ENCODE data around the gene WDR31.

DNA sequence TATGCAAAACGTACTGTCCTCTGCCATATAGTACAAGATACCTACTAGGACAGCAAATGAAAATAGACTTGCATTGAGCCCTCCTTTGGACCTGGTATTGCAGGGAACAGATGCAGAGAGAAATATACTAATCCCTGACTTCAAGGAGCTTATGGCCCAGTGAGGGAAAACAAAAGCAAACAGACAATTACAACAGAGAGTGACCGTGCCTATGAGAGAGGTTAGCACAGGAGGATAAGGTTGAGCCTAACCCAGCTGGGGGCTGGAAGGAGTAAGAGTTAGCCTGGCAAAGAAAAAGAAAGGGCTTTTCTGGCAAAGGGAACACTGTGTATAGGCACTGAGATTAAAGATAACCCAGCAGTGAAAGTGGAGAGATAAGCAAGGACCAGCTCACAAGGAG lies 70.2 kb downstream of the WDR31 start:
- no peak for TF ChIP-seq ZNF223 (tag by site-specific recombination; IDR thresholded peaks at IDR 0.05)
- no peak for TF ChIP-seq ZNF501 (tag by site-specific recombination; IDR thresholded peaks at IDR 0.05)
- TF ChIP-seq, protein P1, sequence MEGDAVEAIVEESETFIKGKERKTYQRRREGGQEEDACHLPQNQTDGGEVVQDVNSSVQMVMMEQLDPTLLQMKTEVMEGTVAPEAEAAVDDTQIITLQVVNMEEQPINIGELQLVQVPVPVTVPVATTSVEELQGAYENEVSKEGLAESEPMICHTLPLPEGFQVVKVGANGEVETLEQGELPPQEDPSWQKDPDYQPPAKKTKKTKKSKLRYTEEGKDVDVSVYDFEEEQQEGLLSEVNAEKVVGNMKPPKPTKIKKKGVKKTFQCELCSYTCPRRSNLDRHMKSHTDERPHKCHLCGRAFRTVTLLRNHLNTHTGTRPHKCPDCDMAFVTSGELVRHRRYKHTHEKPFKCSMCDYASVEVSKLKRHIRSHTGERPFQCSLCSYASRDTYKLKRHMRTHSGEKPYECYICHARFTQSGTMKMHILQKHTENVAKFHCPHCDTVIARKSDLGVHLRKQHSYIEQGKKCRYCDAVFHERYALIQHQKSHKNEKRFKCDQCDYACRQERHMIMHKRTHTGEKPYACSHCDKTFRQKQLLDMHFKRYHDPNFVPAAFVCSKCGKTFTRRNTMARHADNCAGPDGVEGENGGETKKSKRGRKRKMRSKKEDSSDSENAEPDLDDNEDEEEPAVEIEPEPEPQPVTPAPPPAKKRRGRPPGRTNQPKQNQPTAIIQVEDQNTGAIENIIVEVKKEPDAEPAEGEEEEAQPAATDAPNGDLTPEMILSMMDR (tag by site-specific recombination; IDR thresholded peaks at IDR 0.05) = no peak
- TF ChIP-seq, protein P2, sequence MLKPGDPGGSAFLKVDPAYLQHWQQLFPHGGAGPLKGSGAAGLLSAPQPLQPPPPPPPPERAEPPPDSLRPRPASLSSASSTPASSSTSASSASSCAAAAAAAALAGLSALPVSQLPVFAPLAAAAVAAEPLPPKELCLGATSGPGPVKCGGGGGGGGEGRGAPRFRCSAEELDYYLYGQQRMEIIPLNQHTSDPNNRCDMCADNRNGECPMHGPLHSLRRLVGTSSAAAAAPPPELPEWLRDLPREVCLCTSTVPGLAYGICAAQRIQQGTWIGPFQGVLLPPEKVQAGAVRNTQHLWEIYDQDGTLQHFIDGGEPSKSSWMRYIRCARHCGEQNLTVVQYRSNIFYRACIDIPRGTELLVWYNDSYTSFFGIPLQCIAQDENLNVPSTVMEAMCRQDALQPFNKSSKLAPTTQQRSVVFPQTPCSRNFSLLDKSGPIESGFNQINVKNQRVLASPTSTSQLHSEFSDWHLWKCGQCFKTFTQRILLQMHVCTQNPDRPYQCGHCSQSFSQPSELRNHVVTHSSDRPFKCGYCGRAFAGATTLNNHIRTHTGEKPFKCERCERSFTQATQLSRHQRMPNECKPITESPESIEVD (tag by site-specific recombination; IDR thresholded peaks at IDR 0.05) = no peak
- TF ChIP-seq, protein P3, sequence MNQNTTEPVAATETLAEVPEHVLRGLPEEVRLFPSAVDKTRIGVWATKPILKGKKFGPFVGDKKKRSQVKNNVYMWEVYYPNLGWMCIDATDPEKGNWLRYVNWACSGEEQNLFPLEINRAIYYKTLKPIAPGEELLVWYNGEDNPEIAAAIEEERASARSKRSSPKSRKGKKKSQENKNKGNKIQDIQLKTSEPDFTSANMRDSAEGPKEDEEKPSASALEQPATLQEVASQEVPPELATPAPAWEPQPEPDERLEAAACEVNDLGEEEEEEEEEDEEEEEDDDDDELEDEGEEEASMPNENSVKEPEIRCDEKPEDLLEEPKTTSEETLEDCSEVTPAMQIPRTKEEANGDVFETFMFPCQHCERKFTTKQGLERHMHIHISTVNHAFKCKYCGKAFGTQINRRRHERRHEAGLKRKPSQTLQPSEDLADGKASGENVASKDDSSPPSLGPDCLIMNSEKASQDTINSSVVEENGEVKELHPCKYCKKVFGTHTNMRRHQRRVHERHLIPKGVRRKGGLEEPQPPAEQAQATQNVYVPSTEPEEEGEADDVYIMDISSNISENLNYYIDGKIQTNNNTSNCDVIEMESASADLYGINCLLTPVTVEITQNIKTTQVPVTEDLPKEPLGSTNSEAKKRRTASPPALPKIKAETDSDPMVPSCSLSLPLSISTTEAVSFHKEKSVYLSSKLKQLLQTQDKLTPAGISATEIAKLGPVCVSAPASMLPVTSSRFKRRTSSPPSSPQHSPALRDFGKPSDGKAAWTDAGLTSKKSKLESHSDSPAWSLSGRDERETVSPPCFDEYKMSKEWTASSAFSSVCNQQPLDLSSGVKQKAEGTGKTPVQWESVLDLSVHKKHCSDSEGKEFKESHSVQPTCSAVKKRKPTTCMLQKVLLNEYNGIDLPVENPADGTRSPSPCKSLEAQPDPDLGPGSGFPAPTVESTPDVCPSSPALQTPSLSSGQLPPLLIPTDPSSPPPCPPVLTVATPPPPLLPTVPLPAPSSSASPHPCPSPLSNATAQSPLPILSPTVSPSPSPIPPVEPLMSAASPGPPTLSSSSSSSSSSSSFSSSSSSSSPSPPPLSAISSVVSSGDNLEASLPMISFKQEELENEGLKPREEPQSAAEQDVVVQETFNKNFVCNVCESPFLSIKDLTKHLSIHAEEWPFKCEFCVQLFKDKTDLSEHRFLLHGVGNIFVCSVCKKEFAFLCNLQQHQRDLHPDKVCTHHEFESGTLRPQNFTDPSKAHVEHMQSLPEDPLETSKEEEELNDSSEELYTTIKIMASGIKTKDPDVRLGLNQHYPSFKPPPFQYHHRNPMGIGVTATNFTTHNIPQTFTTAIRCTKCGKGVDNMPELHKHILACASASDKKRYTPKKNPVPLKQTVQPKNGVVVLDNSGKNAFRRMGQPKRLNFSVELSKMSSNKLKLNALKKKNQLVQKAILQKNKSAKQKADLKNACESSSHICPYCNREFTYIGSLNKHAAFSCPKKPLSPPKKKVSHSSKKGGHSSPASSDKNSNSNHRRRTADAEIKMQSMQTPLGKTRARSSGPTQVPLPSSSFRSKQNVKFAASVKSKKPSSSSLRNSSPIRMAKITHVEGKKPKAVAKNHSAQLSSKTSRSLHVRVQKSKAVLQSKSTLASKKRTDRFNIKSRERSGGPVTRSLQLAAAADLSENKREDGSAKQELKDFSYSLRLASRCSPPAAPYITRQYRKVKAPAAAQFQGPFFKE (tag by site-specific recombination; IDR thresholded peaks at IDR 0.05; ENCODE audit: borderline replicate concordance) = no peak
- TF ChIP-seq, protein P4, sequence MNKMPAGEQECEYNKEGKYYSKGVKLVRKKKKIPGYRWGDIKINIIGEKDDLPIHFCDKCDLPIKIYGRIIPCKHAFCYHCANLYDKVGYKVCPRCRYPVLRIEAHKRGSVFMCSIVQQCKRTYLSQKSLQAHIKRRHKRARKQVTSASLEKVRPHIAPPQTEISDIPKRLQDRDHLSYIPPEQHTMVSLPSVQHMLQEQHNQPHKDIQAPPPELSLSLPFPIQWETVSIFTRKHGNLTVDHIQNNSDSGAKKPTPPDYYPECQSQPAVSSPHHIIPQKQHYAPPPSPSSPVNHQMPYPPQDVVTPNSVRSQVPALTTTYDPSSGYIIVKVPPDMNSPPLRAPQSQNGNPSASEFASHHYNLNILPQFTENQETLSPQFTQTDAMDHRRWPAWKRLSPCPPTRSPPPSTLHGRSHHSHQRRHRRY (tag by site-specific recombination; IDR thresholded peaks at IDR 0.05) = no peak
- TF ChIP-seq KLF16 (tag by site-specific recombination; IDR thresholded peaks at IDR 0.05) = no peak

Data from HEK293 (cell line).